ENCODE measurements around the gene CPAMD8. TPM values are rescaled to one million over a fixed set of nuclear protein-coding genes. Genes with fewer than 3 reads are reported as not detected.

CPAMD8 gene
- total RNA-seq, 6 experiments from 2014 or later, result 0.11 to 0.20 (median 0.14) TPM; not detected in 1

DNA sequence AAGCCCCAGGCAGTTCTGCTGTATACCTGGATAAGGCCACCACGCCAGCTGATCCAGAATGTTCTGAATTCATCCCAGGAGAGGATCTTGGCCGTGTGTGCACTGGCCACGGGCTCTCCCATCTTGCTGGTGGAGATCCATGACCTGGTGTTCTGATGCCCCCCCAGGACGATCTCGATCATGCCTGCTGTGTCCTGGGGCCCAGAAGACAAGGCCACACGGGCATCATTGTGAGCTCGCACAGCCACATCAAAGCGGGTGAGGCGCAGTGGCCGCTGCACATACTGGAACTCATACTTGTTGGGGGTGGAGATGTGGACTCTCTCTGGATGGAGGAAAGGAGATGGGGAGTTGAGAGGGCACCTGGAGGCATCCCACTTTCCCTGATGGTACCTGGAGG is 97.7 kb downstream of the CPAMD8 start:
- H3K36me3 Mint-ChIP-seq (ENCODE audit: low read depth), result peaks cover 15% of the 10 kb centered on the region
- peaks cover 29% of the 10 kb centered on the region for H3K9me3 Mint-ChIP-seq
- TF ChIP-seq, protein P1, sequence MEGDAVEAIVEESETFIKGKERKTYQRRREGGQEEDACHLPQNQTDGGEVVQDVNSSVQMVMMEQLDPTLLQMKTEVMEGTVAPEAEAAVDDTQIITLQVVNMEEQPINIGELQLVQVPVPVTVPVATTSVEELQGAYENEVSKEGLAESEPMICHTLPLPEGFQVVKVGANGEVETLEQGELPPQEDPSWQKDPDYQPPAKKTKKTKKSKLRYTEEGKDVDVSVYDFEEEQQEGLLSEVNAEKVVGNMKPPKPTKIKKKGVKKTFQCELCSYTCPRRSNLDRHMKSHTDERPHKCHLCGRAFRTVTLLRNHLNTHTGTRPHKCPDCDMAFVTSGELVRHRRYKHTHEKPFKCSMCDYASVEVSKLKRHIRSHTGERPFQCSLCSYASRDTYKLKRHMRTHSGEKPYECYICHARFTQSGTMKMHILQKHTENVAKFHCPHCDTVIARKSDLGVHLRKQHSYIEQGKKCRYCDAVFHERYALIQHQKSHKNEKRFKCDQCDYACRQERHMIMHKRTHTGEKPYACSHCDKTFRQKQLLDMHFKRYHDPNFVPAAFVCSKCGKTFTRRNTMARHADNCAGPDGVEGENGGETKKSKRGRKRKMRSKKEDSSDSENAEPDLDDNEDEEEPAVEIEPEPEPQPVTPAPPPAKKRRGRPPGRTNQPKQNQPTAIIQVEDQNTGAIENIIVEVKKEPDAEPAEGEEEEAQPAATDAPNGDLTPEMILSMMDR (IDR thresholded peaks at IDR 0.05), result no peak
- H3K4me3 Mint-ChIP-seq, result no peak overlapping the region
- no peaks in the 10 kb centered on the region for H3K4me1 Mint-ChIP-seq (ENCODE audit: low read depth)
- peaks cover 32% of the 10 kb centered on the region for H3K27me3 Mint-ChIP-seq (ENCODE audit: insufficient read depth)
- H3K27ac Mint-ChIP-seq, result no peak overlapping the region
- DNase-seq, result no peak

GRCh38 chr19:16928351-16928750 is 98.3 kb downstream of the CPAMD8 start:
- TF ChIP-seq, protein P1 (IDR thresholded peaks at IDR 0.05), result no peak
- Mint-ChIP-seq H3K9me3 (peaks cover 23% of the 10 kb centered on the region), H3K27me3 (ENCODE audit: insufficient read depth) (peaks cover 37% of the 10 kb centered on the region), H3K4me3 (no peak overlapping the region), H3K4me1 (ENCODE audit: low read depth) (no peaks in the 10 kb centered on the region), H3K36me3 (ENCODE audit: low read depth) (peaks cover 15% of the 10 kb centered on the region), H3K27ac (no peak overlapping the region)
- no peak for DNase-seq

GRCh38 chr19:16927883-16928282 is 98.7 kb downstream of the CPAMD8 start:
- Mint-ChIP-seq H3K27ac (no peak overlapping the region), H3K27me3 (ENCODE audit: insufficient read depth) (peaks cover 37% of the 10 kb centered on the region), H3K4me1 (ENCODE audit: low read depth) (no peaks in the 10 kb centered on the region), H3K4me3 (no peak overlapping the region), H3K9me3 (peaks cover 23% of the 10 kb centered on the region), H3K36me3 (ENCODE audit: low read depth) (peaks cover 15% of the 10 kb centered on the region)
- TF ChIP-seq, protein P1 (IDR thresholded peaks at IDR 0.05), result no peak
- DNase-seq, result no peak

GRCh38 chr19:16922949-16923348 is 103.7 kb downstream of the CPAMD8 start:
- Mint-ChIP-seq H3K27me3 (ENCODE audit: insufficient read depth) (peaks cover 31% of the 10 kb centered on the region), H3K4me3 (no peak overlapping the region), H3K36me3 (ENCODE audit: low read depth) (peaks cover 8% of the 10 kb centered on the region; the same call in 1 of the 2 replicates), H3K9me3 (peaks cover 20% of the 10 kb centered on the region), H3K27ac (no peak overlapping the region), H3K4me1 (ENCODE audit: low read depth) (peaks cover 4% of the 10 kb centered on the region; the same call in 1 of the 2 replicates)
- no peak for DNase-seq
- TF ChIP-seq, protein P1 (IDR thresholded peaks at IDR 0.05), result no peak

- Mint-ChIP-seq H3K4me3 (no peak overlapping the region), H3K27me3 (ENCODE audit: insufficient read depth) (peaks cover 31% of the 10 kb centered on the region), H3K4me1 (ENCODE audit: low read depth) (peaks cover 4% of the 10 kb centered on the region; the same call in 1 of the 2 replicates), H3K27ac (no peak overlapping the region), H3K36me3 (ENCODE audit: low read depth) (peaks cover 8% of the 10 kb centered on the region; the same call in 1 of the 2 replicates), H3K9me3 (peaks cover 20% of the 10 kb centered on the region)
- TF ChIP-seq, protein P1 (IDR thresholded peaks at IDR 0.05), result no peak
- no peak for DNase-seq
These were observed 104.0 kb downstream of the CPAMD8 start for GRCh38 chr19:16922592-16922934.

Data from HFFc6 (cell line).